ENCODE data around the gene ARHGAP10. TPM values are rescaled to one million over a fixed set of nuclear protein-coding genes. Genes with fewer than 3 reads are reported as not detected.

The ARHGAP10 gene
- total RNA-seq, 1 donor from 2014 or later = 111 TPM

DNA sequence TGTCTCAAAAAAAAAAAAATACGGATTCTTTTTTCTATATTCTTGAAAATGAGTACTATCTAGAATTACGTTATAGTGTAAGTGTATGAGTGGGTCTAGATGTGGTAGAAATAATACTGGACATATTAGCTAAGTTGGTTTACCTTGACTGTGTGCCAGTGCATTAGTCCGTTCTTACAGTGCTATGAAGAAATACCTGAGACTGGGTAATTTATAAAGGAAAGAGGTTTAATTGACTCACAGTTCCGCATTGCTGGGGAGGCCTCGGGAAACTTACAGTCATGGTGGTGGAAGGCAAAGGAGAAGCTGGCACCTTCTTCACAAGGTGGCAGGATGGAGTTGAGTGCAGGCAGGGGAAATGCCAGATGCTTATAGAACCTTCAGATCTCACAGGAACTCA, 92.4 kb downstream of the ARHGAP10 start:
- no peak for DNase-seq (ENCODE audit: low spot score)
- Mint-ChIP-seq H3K27me3 (ENCODE audit: low read depth) (no peaks in the 10 kb centered on the region), H3K36me3 (ENCODE audit: low read depth) (peaks cover 27% of the 10 kb centered on the region), H3K27ac (ENCODE audit: unreplicated experiment) (peak overlapping the region; percentile 93), H3K4me3 (ENCODE audit: unreplicated experiment) (peak overlapping the region; percentile 18), H3K4me1 (ENCODE audit: low read depth) (peaks cover 88% of the 10 kb centered on the region), H3K9me3 (ENCODE audit: low read depth) (no peaks in the 10 kb centered on the region)
- TF ChIP-seq CTCF (IDR thresholded peaks at IDR 0.05) = no peak

DNA sequence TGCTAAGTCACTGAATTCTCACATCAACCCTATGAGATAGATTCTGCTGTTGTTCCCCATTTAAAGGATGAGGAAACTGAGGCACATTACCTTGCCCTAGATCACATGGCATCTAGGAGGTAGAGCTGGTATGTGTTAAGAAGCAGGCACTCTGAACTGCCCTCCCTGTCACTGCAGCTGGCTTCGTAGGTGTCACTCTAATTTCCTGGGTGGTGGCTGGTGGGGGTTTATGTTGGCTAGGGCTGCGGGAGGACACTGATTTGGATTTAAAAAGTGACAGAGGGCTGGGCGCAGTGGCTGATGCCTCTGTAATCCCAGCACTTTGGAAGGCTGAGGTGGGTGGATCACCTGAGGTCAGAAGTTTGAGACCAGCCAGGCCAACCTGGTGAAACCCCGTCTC, 93.0 kb downstream of the ARHGAP10 start:
- H3K9me3 Mint-ChIP-seq (ENCODE audit: low read depth) = no peaks in the 10 kb centered on the region
- H3K36me3 Mint-ChIP-seq (ENCODE audit: low read depth) = peaks cover 28% of the 10 kb centered on the region
- H3K4me1 Mint-ChIP-seq (ENCODE audit: low read depth) = peaks cover 90% of the 10 kb centered on the region
- no peak for TF ChIP-seq CTCF (IDR thresholded peaks at IDR 0.05)
- peak overlapping the region; percentile 93 for H3K27ac Mint-ChIP-seq (ENCODE audit: unreplicated experiment)
- H3K4me3 Mint-ChIP-seq (ENCODE audit: unreplicated experiment) = no peak overlapping the region
- no peak for DNase-seq (ENCODE audit: low spot score)
- H3K27me3 Mint-ChIP-seq (ENCODE audit: low read depth) = no peaks in the 10 kb centered on the region

- Mint-ChIP-seq H3K4me3 (ENCODE audit: unreplicated experiment) (no peak overlapping the region), H3K27ac (ENCODE audit: unreplicated experiment) (peak overlapping the region; percentile 93), H3K36me3 (ENCODE audit: low read depth) (peaks cover 28% of the 10 kb centered on the region), H3K9me3 (ENCODE audit: low read depth) (no peaks in the 10 kb centered on the region), H3K27me3 (ENCODE audit: low read depth) (no peaks in the 10 kb centered on the region), H3K4me1 (ENCODE audit: low read depth) (peaks cover 97% of the 10 kb centered on the region)
- no peak for DNase-seq (ENCODE audit: low spot score)
- TF ChIP-seq CTCF (IDR thresholded peaks at IDR 0.05) = no peak
Observed at GRCh38 chr4:147825451-147826287, 93.8 kb downstream of the ARHGAP10 start.

DNA sequence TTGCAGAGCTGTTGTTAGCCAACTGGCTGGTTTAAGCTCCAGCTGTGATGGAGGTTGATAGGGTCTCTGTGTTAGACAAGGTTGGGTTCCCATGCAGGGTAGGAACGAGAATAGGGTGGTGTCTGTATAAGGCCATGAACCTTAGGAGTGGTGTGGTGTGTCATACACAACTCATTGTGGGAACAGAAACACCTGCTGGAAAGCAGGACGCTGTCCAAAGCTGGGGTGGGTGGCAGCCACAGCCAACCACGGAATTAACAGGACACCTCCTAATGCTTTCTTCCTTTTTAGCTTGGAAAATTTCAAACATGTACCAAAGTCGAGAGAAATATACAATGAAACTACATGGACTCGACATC, 94.4 kb downstream of the ARHGAP10 start:
- H3K27ac Mint-ChIP-seq (ENCODE audit: unreplicated experiment) = peak overlapping the region; percentile 93
- no peaks in the 10 kb centered on the region for H3K27me3 Mint-ChIP-seq (ENCODE audit: low read depth)
- H3K9me3 Mint-ChIP-seq (ENCODE audit: low read depth) = no peaks in the 10 kb centered on the region
- TF ChIP-seq CTCF (IDR thresholded peaks at IDR 0.05) = no peak
- H3K36me3 Mint-ChIP-seq (ENCODE audit: low read depth) = peaks cover 28% of the 10 kb centered on the region
- peaks cover 97% of the 10 kb centered on the region for H3K4me1 Mint-ChIP-seq (ENCODE audit: low read depth)
- DNase-seq (ENCODE audit: low spot score) = no peak
- no peak overlapping the region for H3K4me3 Mint-ChIP-seq (ENCODE audit: unreplicated experiment)

GRCh38 chr4:147828331-147828905, 96.5 kb downstream of the ARHGAP10 start:
- DNase-seq (ENCODE audit: low spot score) = no peak
- no peak for TF ChIP-seq CTCF (IDR thresholded peaks at IDR 0.05)
- Mint-ChIP-seq H3K4me1 (ENCODE audit: low read depth) (peaks cover 96% of the 10 kb centered on the region), H3K27me3 (ENCODE audit: low read depth) (no peaks in the 10 kb centered on the region), H3K27ac (ENCODE audit: unreplicated experiment) (peak overlapping the region; percentile 98), H3K4me3 (ENCODE audit: unreplicated experiment) (peak overlapping the region; percentile 35), H3K36me3 (ENCODE audit: low read depth) (peaks cover 34% of the 10 kb centered on the region), H3K9me3 (ENCODE audit: low read depth) (peaks cover 4% of the 10 kb centered on the region)

Data from chondrocyte (in vitro differentiated cells).